ENCODE results near the gene NR2C2.
A peak's percentile ranks its signal among the peaks of the same experiment; 100 is the strongest.

The NR2C2 gene

DNA sequence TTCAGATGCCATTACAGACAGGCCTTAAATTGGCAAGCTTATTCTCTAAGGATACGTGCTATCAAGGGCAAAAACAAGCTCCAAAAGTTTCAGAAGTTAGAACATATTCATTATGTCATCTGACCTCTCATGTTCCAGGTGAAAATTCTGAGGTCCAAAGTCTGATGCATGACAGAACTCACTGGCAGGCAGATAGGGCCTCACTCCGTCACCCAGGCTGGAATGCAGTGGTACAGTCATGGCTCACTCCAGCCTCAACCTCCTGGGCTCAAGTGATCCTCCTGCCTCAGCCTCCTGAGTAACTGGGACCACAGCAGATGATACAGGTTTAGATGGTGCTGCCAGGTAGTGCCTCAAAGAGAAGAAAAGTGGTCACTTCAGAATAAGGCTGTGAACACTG, 102.2 kb downstream of the NR2C2 start:
- TF ChIP-seq, protein P1, sequence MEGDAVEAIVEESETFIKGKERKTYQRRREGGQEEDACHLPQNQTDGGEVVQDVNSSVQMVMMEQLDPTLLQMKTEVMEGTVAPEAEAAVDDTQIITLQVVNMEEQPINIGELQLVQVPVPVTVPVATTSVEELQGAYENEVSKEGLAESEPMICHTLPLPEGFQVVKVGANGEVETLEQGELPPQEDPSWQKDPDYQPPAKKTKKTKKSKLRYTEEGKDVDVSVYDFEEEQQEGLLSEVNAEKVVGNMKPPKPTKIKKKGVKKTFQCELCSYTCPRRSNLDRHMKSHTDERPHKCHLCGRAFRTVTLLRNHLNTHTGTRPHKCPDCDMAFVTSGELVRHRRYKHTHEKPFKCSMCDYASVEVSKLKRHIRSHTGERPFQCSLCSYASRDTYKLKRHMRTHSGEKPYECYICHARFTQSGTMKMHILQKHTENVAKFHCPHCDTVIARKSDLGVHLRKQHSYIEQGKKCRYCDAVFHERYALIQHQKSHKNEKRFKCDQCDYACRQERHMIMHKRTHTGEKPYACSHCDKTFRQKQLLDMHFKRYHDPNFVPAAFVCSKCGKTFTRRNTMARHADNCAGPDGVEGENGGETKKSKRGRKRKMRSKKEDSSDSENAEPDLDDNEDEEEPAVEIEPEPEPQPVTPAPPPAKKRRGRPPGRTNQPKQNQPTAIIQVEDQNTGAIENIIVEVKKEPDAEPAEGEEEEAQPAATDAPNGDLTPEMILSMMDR (IDR thresholded peaks at IDR 0.05; ENCODE audit: low read depth, low read length, missing control alignments), result no peak
- Histone ChIP-seq H3K4me3 (ENCODE audit: low read depth, low read length) (no peak overlapping the region), H3K27me3 (replicated peaks) (no peaks in the 10 kb centered on the region), H3K27ac (no peak overlapping the region), H3K36me3 (replicated peaks) (peaks cover 62% of the 10 kb centered on the region)
- no peak for DNase-seq
- in situ Hi-C loops (cut with HindIII; ENCODE audit: low pct_ligation_motif_present, low sequenced_read_pairs), result no loop called here

GRCh38 chr3:15050405-15051092, 103.2 kb downstream of the NR2C2 start:
- Histone ChIP-seq H3K4me3 (ENCODE audit: low read depth, low read length) (no peak overlapping the region), H3K27ac (no peak overlapping the region), H3K36me3 (replicated peaks) (peaks cover 54% of the 10 kb centered on the region), H3K27me3 (replicated peaks) (no peaks in the 10 kb centered on the region)
- DNase-seq, result no peak
- TF ChIP-seq, protein P1 (IDR thresholded peaks at IDR 0.05; ENCODE audit: low read depth, low read length, missing control alignments), result no peak
- in situ Hi-C loops (cut with HindIII; ENCODE audit: low pct_ligation_motif_present, low sequenced_read_pairs), result no loop called here

GRCh38 chr3:15051531-15051930, 104.1 kb downstream of the NR2C2 start:
- TF ChIP-seq, protein P1 (IDR thresholded peaks at IDR 0.05; ENCODE audit: low read depth, low read length, missing control alignments), result peak; percentile 87
- DNase-seq, result peak; percentile 42
- no peak overlapping the region for H3K4me3 ChIP-seq (ENCODE audit: low read depth, low read length)
- no peaks in the 10 kb centered on the region for H3K27me3 ChIP-seq (replicated peaks)
- in situ Hi-C loops (cut with HindIII; ENCODE audit: low pct_ligation_motif_present, low sequenced_read_pairs), result no loop called here
- H3K27ac ChIP-seq, result no peak overlapping the region
- peaks cover 48% of the 10 kb centered on the region for H3K36me3 ChIP-seq (replicated peaks)

DNA sequence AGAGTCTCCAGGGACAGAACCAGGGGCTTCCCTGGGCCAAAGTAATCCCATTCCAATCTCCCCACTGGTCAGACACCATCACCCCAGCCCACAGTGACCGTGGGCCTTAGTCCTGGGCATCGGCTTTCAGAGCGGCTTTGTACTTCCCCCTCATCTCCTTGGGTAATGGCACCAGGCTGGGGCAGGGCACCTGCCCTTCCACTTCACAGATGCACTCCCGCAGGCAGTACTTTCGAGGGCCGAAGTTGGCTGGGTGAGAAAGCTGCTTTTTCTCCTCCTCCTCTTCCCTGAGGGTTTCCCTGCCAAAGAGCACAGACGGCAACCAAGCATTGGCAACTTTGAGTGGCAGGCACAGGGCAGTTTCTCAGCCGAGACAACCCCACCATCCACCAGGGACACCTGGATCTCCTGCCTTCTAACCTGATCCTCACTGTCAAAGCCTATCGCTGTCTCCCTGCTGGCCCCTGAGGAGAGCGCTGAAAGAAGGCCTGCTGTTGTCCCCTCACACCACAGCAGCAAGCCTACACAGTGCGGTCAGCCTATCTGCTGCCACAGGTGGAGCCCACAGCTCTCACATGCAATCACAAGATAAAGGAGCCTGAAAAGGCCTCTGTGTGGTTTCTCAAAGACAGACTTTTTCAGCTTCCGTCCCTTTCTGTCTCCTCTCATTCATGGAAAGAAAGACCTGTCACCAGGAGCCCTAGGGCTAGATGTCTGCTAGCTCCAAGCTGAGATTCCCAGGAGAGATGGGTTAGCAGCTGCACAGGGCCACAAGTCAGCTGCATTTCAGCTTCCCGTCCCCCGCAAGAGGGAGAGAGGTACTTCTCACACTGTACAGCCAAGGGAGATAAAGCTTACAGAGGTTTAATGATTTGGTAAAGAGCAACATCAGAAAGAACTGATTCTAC, 105.2 kb downstream of the NR2C2 start:
- Histone ChIP-seq H3K4me3 (ENCODE audit: low read depth, low read length) (no peak overlapping the region), H3K27ac (no peak overlapping the region), H3K27me3 (replicated peaks) (no peaks in the 10 kb centered on the region), H3K36me3 (replicated peaks) (peaks cover 48% of the 10 kb centered on the region)
- TF ChIP-seq, protein P1 (IDR thresholded peaks at IDR 0.05; ENCODE audit: low read depth, low read length, missing control alignments), result no peak
- in situ Hi-C loops (cut with HindIII; ENCODE audit: low pct_ligation_motif_present, low sequenced_read_pairs), result no loop called here
- DNase-seq, result no peak

GRCh38 chr3:15053541-15053940, 106.2 kb downstream of the NR2C2 start:
- DNase-seq, result no peak
- in situ Hi-C loops (cut with HindIII; ENCODE audit: low pct_ligation_motif_present, low sequenced_read_pairs), result no loop called here
- H3K4me3 ChIP-seq (ENCODE audit: low read depth, low read length), result no peak overlapping the region
- no peak overlapping the region for H3K27ac ChIP-seq
- no peaks in the 10 kb centered on the region for H3K27me3 ChIP-seq (replicated peaks)
- TF ChIP-seq, protein P1 (IDR thresholded peaks at IDR 0.05; ENCODE audit: low read depth, low read length, missing control alignments), result no peak
- peaks cover 49% of the 10 kb centered on the region for H3K36me3 ChIP-seq (replicated peaks)
